ENCODE measurements around the gene FAM161A. TPM values are rescaled to one million over a fixed set of nuclear protein-coding genes. Genes with fewer than 3 reads are reported as not detected.

Gene FAM161A
- total RNA-seq, 1 experiment from 2014 or later, result 10.1 TPM

GRCh38 chr2:61807036-61807757 lies 46.7 kb downstream of the FAM161A start:
- Histone ChIP-seq H3K36me3 (ENCODE audit: control insufficient read depth, insufficient read depth, low read length) (no peaks in the 10 kb centered on the region), H3K4me1 (ENCODE audit: control insufficient read depth, insufficient read depth, low read length) (no peaks in the 10 kb centered on the region), H3K4me3 (ENCODE audit: low read depth in 2 of 2, low read length in 2 of 2) (no peak overlapping the region), H3K9me3 (ENCODE audit: control insufficient read depth, insufficient read depth, low read depth, low read length) (no peaks in the 10 kb centered on the region), H3K27me3 (ENCODE audit: control insufficient read depth, insufficient read depth, low read length) (no peaks in the 10 kb centered on the region), H3K27ac (ENCODE audit: low read length) (no peak overlapping the region)
- ChIA-PET POLR2A (no interaction called here), CTCF (interaction anchor here (0.7 kb wide), 2 partner anchors 22 to 182 kb away, joined by 3 to 7 read pairs; no protein-coding TSS in a partner anchor)
- intact Hi-C loops (cut with micrococcal nuclease; ENCODE audit: unreplicated experiment) (no loop called here), in situ Hi-C loops (cut with HindIII; ENCODE audit: low pct_unique_long_range_greater_than_20kb, low sequenced_read_pairs) (no loop called here)
- DNase-seq (ENCODE audit: low read depth, low spot score), result no peak
- no peak for ATAC-seq
- TF ChIP-seq POLR2AphosphoS5 (IDR thresholded peaks at IDR 0.05; ENCODE audit: low read depth, low read length), result no peak
- no peak for TF ChIP-seq REST (IDR thresholded peaks at IDR 0.05; ENCODE audit: insufficient read depth in 1 of 2, low read depth in 2 of 2, low read length in 1 of 2)
- TF ChIP-seq TCF7L2 (IDR thresholded peaks at IDR 0.05; ENCODE audit: low read depth, low read length), result no peak
- no peak for TF ChIP-seq SIN3A (IDR thresholded peaks at IDR 0.05; ENCODE audit: borderline replicate concordance, insufficient read depth, low read depth, low read length)
- TF ChIP-seq CTCF (IDR thresholded peaks at IDR 0.05), result no peak
- BruUV-seq (replicated peaks), result no TSS peak

- intact Hi-C loops (cut with micrococcal nuclease; ENCODE audit: unreplicated experiment), result no loop called here
- no peak overlapping the region for H3K4me3 ChIP-seq (ENCODE audit: low read depth in 2 of 2, low read length in 2 of 2)
- TF ChIP-seq REST (IDR thresholded peaks at IDR 0.05; ENCODE audit: insufficient read depth in 1 of 2, low read depth in 2 of 2, low read length in 1 of 2), result no peak
- TF ChIP-seq SIN3A (IDR thresholded peaks at IDR 0.05; ENCODE audit: borderline replicate concordance, insufficient read depth, low read depth, low read length), result no peak
- TF ChIP-seq POLR2AphosphoS5 (IDR thresholded peaks at IDR 0.05; ENCODE audit: low read depth, low read length), result no peak
- TF ChIP-seq TCF7L2 (IDR thresholded peaks at IDR 0.05; ENCODE audit: low read depth, low read length), result no peak
- TF ChIP-seq CTCF (IDR thresholded peaks at IDR 0.05), result no peak
- H3K9me3 ChIP-seq (ENCODE audit: control insufficient read depth, insufficient read depth, low read depth, low read length), result no peaks in the 10 kb centered on the region
- BruUV-seq (replicated peaks), result no TSS peak
- in situ Hi-C loops (cut with HindIII; ENCODE audit: low pct_unique_long_range_greater_than_20kb, low sequenced_read_pairs), result no loop called here
- H3K36me3 ChIP-seq (ENCODE audit: control insufficient read depth, insufficient read depth, low read length), result no peaks in the 10 kb centered on the region
- ChIA-PET POLR2A (no interaction called here), CTCF (no interaction called here)
- no peaks in the 10 kb centered on the region for H3K27me3 ChIP-seq (ENCODE audit: control insufficient read depth, insufficient read depth, low read length)
- no peaks in the 10 kb centered on the region for H3K4me1 ChIP-seq (ENCODE audit: control insufficient read depth, insufficient read depth, low read length)
- ATAC-seq (no peak), DNase-seq (ENCODE audit: low read depth, low spot score) (no peak)
- no peak overlapping the region for H3K27ac ChIP-seq (ENCODE audit: low read length)
Observed at GRCh38 chr2:61802548-61802947, 51.3 kb downstream of the FAM161A start.
